Measurements from ENCODE around the gene SPRR2B. TPM values are rescaled to one million over a fixed set of nuclear protein-coding genes. Genes with fewer than 3 reads are reported as not detected.

The SPRR2B gene
- total and polyA plus RNA-seq, 3 donors from 2014 or later: 0.62 to 12.4 TPM; not detected in 1

DNA sequence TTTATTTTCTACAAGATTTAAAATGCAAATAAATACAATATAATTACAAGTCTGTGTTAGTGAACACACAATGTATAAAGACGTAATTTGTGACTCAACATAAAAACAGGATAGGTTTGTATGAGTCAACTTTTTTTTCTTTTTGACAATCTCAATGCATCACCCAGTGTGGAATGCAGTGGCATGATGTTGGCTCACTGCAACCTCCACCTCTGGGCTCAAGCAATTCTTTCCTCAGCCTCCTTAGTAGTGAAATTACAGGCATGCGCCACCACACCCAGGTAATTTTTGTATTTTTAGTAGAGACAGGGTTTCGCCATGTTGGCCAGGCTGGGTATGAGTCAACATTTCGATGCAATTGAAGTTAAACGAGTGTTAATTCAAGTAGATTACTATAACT lies 28.8 kb upstream of the SPRR2B start:
- 90 to 94% methylated on average over 5 of the region's 5 CpGs for WGBS, 2 donors

DNA sequence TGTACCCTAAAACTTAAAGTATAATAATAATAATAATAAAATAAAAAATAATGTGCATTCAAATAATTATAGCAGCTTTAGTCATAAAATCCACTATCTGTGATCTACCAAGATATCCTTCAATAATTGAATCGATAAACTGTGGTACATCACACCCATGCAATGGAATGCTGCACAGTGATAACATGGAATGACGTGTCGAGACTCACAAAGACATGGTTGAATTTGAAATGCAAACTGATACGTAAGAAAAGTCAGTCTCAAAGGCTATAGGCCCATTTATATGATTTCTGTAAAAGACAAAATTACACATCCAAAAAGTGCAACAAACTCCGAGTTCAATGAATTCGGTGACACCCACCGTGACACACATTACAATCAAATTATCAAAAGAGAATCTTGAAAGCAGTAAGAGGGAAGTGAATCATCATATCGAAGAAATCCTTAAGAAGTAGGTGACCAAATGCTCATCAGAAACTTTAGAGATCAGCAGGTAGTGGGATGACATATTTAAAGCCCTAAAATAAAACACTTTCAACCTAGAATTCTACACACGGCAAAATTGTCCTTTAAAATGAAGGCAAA lies 28.1 kb upstream of the SPRR2B start:
- H3K27me3 ChIP-seq: no peaks in the 10 kb centered on the region
- H3K4me3 ChIP-seq: no peak overlapping the region
- intact Hi-C loops (cut with DNase I; ENCODE audit: low total_unique reads): no loop called here
- no peaks in the 10 kb centered on the region for H3K36me3 ChIP-seq (ENCODE audit: low read depth, missing control alignments)
- TF ChIP-seq POLR2A (IDR thresholded peaks at IDR 0.05): no peak
- TF ChIP-seq, protein P1, sequence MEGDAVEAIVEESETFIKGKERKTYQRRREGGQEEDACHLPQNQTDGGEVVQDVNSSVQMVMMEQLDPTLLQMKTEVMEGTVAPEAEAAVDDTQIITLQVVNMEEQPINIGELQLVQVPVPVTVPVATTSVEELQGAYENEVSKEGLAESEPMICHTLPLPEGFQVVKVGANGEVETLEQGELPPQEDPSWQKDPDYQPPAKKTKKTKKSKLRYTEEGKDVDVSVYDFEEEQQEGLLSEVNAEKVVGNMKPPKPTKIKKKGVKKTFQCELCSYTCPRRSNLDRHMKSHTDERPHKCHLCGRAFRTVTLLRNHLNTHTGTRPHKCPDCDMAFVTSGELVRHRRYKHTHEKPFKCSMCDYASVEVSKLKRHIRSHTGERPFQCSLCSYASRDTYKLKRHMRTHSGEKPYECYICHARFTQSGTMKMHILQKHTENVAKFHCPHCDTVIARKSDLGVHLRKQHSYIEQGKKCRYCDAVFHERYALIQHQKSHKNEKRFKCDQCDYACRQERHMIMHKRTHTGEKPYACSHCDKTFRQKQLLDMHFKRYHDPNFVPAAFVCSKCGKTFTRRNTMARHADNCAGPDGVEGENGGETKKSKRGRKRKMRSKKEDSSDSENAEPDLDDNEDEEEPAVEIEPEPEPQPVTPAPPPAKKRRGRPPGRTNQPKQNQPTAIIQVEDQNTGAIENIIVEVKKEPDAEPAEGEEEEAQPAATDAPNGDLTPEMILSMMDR (IDR thresholded peaks at IDR 0.05): no peak
- DNase-seq: no peak
- 90 to 93% methylated on average over 9 of the region's 9 CpGs for WGBS, 2 donors
- H3K27ac ChIP-seq: no peak overlapping the region
- H3K9me3 ChIP-seq: no peaks in the 10 kb centered on the region
- no peaks in the 10 kb centered on the region for H3K4me1 ChIP-seq

More for the DNA sequence above, 28.8 kb upstream of the SPRR2B start:
- Histone ChIP-seq H3K9me3 (no peaks in the 10 kb centered on the region), H3K27ac (no peak overlapping the region), H3K36me3 (ENCODE audit: low read depth, missing control alignments) (no peaks in the 10 kb centered on the region), H3K4me1 (no peaks in the 10 kb centered on the region), H3K4me3 (no peak overlapping the region), H3K27me3 (no peaks in the 10 kb centered on the region)
- intact Hi-C loops (cut with DNase I; ENCODE audit: low total_unique reads): no loop called here
- DNase-seq: no peak
- no peak for TF ChIP-seq POLR2A (IDR thresholded peaks at IDR 0.05)
- TF ChIP-seq, protein P1 (IDR thresholded peaks at IDR 0.05): no peak

DNA sequence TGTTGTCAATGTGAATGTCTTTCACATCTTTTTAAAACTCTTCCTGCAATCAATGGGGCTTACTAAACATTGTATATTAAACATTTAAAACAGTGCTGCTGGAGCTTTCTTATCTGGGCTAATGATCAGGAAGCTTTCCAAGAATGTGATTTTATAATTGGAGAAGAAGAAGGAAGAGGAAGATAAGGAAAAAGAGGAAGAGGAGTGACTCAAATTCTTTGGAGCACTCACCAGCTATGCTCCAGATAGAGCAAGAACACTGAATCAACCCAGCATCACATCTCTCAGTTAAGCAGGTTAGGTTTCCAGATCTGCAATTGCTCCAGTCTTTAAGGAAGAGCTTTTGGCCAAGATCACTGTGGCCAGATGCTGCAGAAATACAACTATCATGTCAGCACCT lies 24.4 kb upstream of the SPRR2B start:
- intact Hi-C loops (cut with DNase I; ENCODE audit: low total_unique reads): no loop called here
- Histone ChIP-seq H3K27me3 (no peaks in the 10 kb centered on the region), H3K36me3 (ENCODE audit: low read depth, missing control alignments) (no peaks in the 10 kb centered on the region), H3K9me3 (no peaks in the 10 kb centered on the region), H3K4me3 (no peak overlapping the region), H3K4me1 (no peaks in the 10 kb centered on the region), H3K27ac (no peak overlapping the region)
- TF ChIP-seq, protein P1 (IDR thresholded peaks at IDR 0.05): no peak
- no peak for TF ChIP-seq POLR2A (IDR thresholded peaks at IDR 0.05)
- no peak for DNase-seq

DNA sequence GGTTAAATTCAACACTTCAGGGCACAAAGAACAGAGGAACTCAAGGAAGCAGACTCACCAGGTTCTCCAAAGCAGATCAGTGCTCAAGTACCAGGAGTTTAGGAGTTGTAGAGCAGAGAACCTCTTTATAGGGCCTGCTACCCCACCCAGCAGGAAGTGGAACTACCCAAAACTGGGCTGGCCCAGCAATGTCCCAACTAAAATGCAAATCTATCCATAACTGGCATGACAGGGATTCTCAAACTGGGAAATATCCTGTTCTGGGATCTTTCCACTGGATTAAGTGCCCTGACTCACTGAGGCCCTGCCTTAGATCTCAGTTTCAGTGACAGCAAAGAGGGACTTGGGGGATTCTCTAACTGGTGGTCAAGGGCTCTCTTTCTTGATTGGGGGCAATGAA lies 23.0 kb upstream of the SPRR2B start, which contains the start of gene SPRR2E:
Gene SPRR2E (minus strand): TSS at position 101 of the 400 bp plus-strand sequence. CDS start 775 bp downstream, outside the sequence.
- TF ChIP-seq, protein P1 (IDR thresholded peaks at IDR 0.05): no peak
- no peak for TF ChIP-seq POLR2A (IDR thresholded peaks at IDR 0.05)
- H3K27me3 ChIP-seq: no peaks in the 10 kb centered on the region
- intact Hi-C loops (cut with DNase I; ENCODE audit: low total_unique reads): no loop called here

DNA sequence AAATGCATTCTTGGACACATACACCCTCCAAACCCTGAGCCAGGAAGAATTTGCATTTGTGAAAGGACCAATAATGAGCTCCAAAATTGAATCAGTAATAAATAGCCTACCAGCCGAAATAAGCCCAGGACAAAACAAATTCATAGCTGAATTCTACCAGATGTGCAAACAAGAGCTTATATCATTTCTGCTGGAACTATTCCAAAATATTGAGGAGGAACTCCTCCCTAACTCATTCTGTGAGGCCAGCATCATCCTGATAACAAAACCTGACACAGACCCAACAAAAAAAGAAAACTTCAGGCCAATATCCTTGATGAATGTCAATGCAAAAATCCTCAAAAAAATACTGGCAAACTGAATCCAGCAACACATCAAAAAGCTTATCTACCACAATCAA lies 16.2 kb upstream of the SPRR2B start:
- Histone ChIP-seq H3K4me3 (no peak overlapping the region), H3K4me1 (no peaks in the 10 kb centered on the region), H3K36me3 (ENCODE audit: low read depth, missing control alignments) (no peaks in the 10 kb centered on the region), H3K27me3 (no peaks in the 10 kb centered on the region), H3K27ac (no peak overlapping the region), H3K9me3 (no peaks in the 10 kb centered on the region)
- 30 to 32% methylated on average over 1 of the region's 1 CpG for WGBS, 2 donors
- intact Hi-C loops (cut with DNase I; ENCODE audit: low total_unique reads): no loop called here
- DNase-seq: no peak
- TF ChIP-seq, protein P1 (IDR thresholded peaks at IDR 0.05): no peak
- TF ChIP-seq POLR2A (IDR thresholded peaks at IDR 0.05): no peak

More for the DNA sequence above, 23.0 kb upstream of the SPRR2B start, which contains the start of gene SPRR2E:
- no peak within 1 kb of the TSS for H3K27ac ChIP-seq
- H3K4me1 ChIP-seq: no peaks in the 10 kb centered on the region
- H3K9me3 ChIP-seq: no peaks in the 10 kb centered on the region
- H3K4me3 ChIP-seq: no peak within 1 kb of the TSS
- DNase-seq: no peak
- H3K36me3 ChIP-seq (ENCODE audit: low read depth, missing control alignments): no peaks in the 10 kb centered on the region
